SH-SY5Y (cell line): ENCODE results near the gene MBNL1.

Experiments used
- GATA2 ChIP-seq: IDR thresholded peaks from 2 replicates; pipeline ENCODE4 v1.6.1; 2011; ENCODE audit warnings: mild to moderate bottlenecking, low read depth, low read length
- GATA3 ChIP-seq: IDR thresholded peaks from 2 replicates; pipeline ENCODE4 v1.6.1; 2011; ENCODE audit warnings: low read depth, mild to moderate bottlenecking, low read length, moderate library complexity

- no peak for TF ChIP-seq GATA2
- TF ChIP-seq GATA3: no peak
Observed at GRCh38 chr3:152229692-152230091, 39.0 kb upstream of the MBNL1 start.
